ENCODE data around the gene PHLDB3. TPM values are rescaled to one million over a fixed set of nuclear protein-coding genes. Genes with fewer than 3 reads are reported as not detected.

Gene PHLDB3
- total RNA-seq, 1 donor from 2014 or later, result 5.7 TPM

DNA sequence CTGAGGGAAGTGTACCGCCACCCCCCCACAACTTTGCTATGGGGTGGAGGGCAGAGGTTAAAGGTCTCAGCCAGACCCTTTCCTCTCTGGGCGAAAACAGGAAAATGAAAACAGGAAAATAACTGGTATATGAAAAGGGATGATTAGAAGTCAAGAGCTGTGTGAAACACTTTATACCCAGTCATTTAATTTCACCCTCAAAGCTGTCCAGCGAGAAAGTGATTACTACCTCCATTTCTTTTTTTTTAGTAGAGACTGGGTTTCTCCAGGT lies 575 bp upstream of the PHLDB3 start:
- ATAC-seq, result no peak
- no peak for DNase-seq (ENCODE audit: missing footprints)
- intact Hi-C loops (cut with DNase I), result loop anchor here (2.0 kb wide), 1 partner anchor 42 kb away; no protein-coding TSS in a partner anchor

GRCh38 chr19:43503501-43504425 lies 783 bp downstream of the PHLDB3 start:
- peak; percentile 99 for ATAC-seq
- DNase-seq (ENCODE audit: missing footprints), result peak; percentile 98
- intact Hi-C loops (cut with DNase I), result loop anchor here (2.0 kb wide), 1 partner anchor 41 kb away; no protein-coding TSS in a partner anchor

DNA sequence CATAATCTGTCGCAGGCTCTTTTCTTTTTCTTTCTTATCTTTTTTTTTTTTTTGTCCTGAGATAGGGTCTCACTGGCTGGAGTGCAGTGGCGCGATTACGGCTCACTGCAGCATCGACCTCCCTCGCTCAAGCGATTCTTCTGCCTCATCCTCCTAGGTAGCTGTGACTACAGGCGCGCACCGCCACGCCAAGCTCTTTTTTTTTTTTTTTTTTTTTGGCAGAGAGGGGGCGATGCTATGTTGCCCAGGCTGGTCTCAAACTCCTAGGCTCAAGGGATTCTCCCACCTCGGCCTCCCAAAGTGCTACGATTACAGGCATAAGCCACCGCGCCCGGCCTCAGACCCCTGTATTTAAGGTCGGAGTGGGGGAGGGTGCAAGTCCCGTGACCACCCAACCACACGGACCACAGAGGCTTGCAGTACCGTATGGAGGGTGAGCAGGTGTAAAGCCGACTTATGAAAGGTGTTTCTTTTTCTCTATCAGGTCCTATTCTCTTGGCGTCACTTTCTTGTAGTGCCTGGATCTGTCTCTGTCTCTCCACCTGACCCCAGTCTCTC lies 2.0 kb downstream of the PHLDB3 start:
- intact Hi-C loops (cut with DNase I), result no loop called here
- ATAC-seq, result no peak
- no peak for DNase-seq (ENCODE audit: missing footprints)

DNA sequence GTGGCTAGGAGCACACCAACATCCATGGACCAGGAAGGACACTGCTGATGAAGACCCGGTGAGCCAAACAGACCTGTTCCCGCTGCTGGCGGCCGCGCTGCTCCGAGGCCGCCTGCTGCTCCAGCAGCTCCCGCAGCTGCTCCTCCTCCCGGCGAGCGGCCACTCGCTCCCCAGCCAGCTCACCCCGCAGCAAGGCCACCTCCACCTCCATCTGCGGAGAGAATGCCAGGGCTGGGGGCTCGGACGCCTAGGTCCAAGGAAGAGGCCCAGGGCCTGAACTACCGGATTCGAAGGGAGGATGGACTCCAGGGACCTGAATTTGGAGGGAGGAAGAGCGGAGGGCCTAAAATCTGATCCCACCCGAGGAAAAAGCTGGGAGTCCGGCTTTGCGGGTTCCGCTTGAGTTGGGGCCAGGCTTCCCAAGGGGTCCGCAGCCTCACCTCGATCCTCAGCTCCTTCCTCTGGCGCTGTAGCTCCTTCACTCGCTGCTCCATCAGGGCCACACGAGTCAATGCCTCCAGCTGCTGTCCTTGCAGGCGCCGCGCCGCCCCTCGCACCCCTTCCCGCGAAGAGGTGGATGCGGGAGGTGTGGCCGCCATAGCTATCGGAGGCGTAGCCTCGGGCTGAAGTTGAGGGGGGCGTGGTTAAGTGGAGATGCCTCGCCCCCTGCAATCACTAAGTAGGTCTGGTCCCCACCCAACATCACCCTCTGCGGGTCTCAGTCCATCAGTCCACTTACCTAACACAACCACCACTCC lies 2.7 kb downstream of the PHLDB3 start:
- no peak for ATAC-seq
- intact Hi-C loops (cut with DNase I), result no loop called here
- no peak for DNase-seq (ENCODE audit: missing footprints)

- ATAC-seq, result no peak
- intact Hi-C loops (cut with DNase I), result no loop called here
- DNase-seq (ENCODE audit: missing footprints), result no peak
Measured at GRCh38 chr19:43499042-43499441, 5.5 kb downstream of the PHLDB3 start.

DNA sequence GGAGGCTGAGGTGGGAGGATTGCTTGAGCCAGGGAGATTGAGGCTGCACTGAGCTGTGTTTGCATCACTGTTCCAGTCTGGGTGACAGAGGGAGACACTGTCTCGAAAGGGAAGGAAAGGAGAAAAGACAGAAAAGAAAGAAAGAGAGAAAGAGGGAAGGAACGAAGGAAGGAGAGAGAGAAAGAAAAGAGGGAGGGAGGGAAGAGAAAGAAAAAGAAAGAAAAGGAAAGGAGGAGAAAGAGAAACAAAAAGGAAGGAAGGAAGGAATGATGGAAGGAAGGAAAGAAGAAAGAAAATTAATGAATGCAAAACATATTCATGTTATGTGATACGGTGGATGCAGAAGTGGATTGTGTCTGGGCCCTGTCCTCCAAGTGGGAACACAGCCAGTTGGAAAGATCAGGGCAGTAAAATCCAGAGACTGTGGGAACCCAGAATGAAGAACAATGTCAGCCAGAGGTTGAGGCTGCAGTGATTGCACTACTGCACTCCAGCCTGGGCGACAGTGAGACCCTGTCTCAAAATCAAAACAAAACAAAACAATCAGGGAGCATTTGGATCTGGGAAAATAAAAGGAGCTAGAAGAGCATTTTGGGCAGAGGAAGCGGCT lies 6.2 kb downstream of the PHLDB3 start:
- ATAC-seq, result peak; percentile 72
- intact Hi-C loops (cut with DNase I), result no loop called here
- DNase-seq (ENCODE audit: missing footprints), result no peak

- intact Hi-C loops (cut with DNase I), result loop anchor here (2.0 kb wide), 1 partner anchor 22 kb away; no protein-coding TSS in a partner anchor
- DNase-seq (ENCODE audit: missing footprints) (no peak), ATAC-seq (no peak)
Measured at GRCh38 chr19:43496960-43497359, 7.6 kb downstream of the PHLDB3 start.

GRCh38 chr19:43495082-43495481 lies 9.5 kb downstream of the PHLDB3 start:
- DNase-seq (ENCODE audit: missing footprints), result no peak
- intact Hi-C loops (cut with DNase I), result no loop called here
- ATAC-seq, result no peak

DNA sequence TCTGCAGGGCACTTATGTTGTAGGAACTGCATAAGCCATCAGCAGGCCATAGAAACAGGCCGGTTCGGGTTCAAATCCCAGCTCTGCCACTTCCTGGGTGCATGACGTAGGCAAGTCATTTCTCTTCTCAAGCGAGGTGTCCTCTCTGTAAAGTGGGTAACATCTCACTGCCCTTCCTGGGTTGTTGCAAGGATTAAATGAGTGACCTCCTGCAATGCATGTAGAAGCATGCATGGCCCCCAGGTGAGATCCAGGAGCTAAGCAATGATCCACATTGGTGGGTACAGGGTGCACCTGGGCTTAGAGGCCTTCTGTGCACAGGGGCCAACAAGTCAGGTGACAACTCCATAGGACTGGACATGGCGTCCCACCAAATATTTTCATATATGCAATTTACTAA lies 13.8 kb downstream of the PHLDB3 start:
- ATAC-seq (no peak), DNase-seq (ENCODE audit: missing footprints) (no peak)
- intact Hi-C loops (cut with DNase I), result no loop called here

- intact Hi-C loops (cut with DNase I), result no loop called here
- DNase-seq (ENCODE audit: missing footprints), result no peak
- no peak for ATAC-seq
Measured at GRCh38 chr19:43489979-43490599, 14.5 kb downstream of the PHLDB3 start.

GRCh38 chr19:43489310-43489709 lies 15.2 kb downstream of the PHLDB3 start:
- ATAC-seq, result no peak
- intact Hi-C loops (cut with DNase I), result no loop called here
- DNase-seq (ENCODE audit: missing footprints), result no peak

DNA sequence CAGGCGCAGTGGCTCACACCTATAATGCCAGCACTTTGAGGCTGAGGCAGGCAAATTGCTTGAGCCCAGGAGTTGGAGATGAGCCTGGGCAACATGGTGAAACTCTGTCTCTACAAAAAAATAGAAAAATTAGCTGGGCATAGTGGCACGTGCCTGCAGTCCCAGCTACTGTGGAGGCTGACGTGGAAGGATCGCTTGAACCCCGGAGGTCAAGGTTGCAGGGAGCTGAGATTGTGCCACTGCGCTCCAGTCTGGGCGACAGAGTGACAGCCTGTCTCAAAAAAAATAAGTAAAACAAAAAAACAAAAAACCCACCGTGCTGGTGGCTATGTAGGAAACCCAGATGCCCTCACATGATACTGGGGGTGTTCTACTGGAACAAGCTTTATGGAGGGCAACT lies 16.4 kb downstream of the PHLDB3 start:
- ATAC-seq (no peak), DNase-seq (ENCODE audit: missing footprints) (no peak)
- intact Hi-C loops (cut with DNase I), result no loop called here

- DNase-seq (ENCODE audit: missing footprints) (no peak), ATAC-seq (no peak)
- intact Hi-C loops (cut with DNase I), result no loop called here
Measured at GRCh38 chr19:43486412-43486811, 18.1 kb downstream of the PHLDB3 start.

GRCh38 chr19:43485951-43486350 lies 18.6 kb downstream of the PHLDB3 start:
- DNase-seq (ENCODE audit: missing footprints) (no peak), ATAC-seq (no peak)
- intact Hi-C loops (cut with DNase I), result no loop called here

DNA sequence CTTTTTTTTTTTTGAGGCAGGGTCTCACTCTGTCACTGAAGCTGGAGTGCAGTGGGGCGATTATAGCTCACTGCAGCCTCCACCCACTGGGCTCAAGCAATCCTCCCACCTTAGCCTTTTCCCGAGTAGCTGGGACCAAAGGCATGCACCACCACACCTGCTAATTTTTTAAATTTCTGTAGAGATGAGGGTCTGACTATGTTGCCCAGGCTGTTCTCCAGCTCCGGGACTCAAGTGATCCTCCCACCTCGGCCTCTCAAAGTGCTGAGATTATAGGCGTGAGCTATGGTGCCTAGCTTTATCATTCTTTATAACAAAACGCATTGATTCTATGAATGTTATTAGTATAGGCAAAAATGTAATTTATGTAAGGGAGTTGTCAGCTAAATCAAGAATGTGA lies 21.3 kb downstream of the PHLDB3 start:
- ATAC-seq, result no peak
- intact Hi-C loops (cut with DNase I), result no loop called here
- no peak for DNase-seq (ENCODE audit: missing footprints)

GRCh38 chr19:43482193-43482592 lies 22.4 kb downstream of the PHLDB3 start:
- intact Hi-C loops (cut with DNase I), result no loop called here
- DNase-seq (ENCODE audit: missing footprints), result no peak
- no peak for ATAC-seq

GRCh38 chr19:43481701-43482100 lies 22.8 kb downstream of the PHLDB3 start:
- ATAC-seq, result no peak
- DNase-seq (ENCODE audit: missing footprints), result no peak
- intact Hi-C loops (cut with DNase I), result no loop called here

DNA sequence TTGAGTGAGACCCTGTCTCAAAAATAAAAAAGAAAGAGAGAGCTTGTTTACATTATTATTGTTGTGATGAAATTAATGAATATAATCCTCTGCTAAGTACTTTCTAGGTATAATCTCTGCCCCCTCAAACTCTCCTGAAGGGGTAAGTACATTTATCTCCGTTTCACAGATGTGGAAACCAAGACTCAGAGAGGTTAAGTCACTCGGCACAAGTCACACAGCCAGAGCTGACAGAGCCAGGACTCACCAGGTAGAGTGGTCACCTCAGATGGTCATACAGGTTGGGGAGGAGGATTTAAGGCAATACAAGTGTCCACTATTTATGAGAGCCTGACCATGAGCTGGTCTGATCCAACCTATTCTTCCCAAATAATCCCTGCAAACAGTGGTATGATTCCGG lies 24.0 kb downstream of the PHLDB3 start:
- ATAC-seq, result no peak
- intact Hi-C loops (cut with DNase I), result no loop called here
- DNase-seq (ENCODE audit: missing footprints), result no peak

DNA sequence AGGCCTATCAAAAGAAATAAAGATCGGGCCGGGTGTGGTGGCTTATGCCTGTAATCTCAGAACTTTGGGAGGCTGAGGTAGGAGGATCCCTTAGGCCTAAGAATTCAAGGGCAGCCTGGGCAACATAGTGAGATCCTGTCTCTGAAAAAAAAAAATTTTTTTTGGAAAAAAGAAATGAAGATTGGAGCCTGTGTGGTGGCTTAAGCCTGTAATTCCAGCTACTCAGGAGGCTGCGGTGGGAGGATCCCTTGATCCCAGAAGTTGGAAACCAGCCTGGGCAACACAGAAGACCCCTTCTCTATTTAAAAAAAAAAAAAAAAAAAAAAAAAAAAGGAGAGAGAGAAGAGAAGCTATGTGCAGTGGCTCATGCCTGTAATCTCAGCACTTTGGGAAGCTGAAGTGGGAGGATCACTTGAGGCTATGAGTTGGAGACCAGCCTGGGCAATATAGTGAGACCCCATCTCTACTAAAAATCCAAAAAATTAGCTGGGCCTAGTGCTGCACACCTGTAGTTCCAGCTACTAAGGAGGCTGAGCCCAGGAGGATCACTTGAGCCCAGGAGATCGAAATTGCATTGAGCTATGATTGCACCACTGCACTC lies 24.5 kb downstream of the PHLDB3 start:
- ATAC-seq (no peak), DNase-seq (ENCODE audit: missing footprints) (no peak)
- intact Hi-C loops (cut with DNase I), result no loop called here
